ENCODE data around the gene PTPRG. TPM values are rescaled to one million over a fixed set of nuclear protein-coding genes. Genes with fewer than 3 reads are reported as not detected.

PTPRG gene
- total and polyA plus RNA-seq, 2 of the 13 experiments (the other 11 are each of a cell fraction or from before 2014, with no cell fraction given): 8.0 to 25.3 TPM

DNA sequence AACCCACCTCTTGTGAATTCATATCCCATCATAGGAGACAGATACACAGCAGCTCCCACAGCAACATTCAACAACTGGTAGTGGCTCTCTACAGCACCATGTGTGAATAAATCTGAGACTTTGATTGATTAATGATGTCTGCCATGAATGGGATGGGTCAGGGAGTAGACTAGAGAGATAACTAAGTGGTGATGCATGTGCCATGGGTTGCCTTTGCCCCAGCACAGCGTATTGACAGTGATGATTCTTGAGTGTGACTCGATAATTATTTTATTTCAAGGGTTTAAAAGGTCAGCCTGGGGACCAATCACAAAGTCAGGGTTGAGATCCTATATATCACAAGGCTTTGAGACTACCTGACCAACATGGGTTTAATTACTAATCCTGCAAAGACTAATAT is 295.9 kb downstream of the PTPRG start (continued):
- TF ChIP-seq ZNF318 (CRISPR knock-in tag; IDR thresholded peaks at IDR 0.05): no peak

DNA sequence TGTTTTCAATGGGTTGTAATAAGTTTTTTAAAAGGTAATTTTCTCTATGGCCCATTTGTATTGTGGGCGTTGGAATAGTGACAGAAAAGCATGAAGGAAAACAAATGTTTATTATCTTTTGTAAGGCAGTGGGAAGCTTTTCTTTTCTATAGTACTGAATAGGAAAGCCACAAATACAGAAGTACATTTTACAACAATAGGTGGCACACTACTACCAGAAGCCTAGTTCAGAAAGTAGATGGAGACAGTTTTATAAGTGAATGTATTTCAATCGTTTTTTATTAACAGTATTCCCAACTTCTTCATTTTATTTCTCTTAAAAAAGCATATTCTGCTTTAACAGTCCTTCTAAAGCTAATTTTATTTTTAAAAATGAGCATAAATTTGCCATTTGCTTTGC is 296.7 kb downstream of the PTPRG start:
- Histone ChIP-seq H3K27me3 (ENCODE audit: control insufficient read depth in 1 of 2, insufficient read depth in 2 of 2, low read length in 2 of 2) (no peaks in the 10 kb centered on the region), H3K9ac (ENCODE audit: insufficient read depth, low read depth, low read length) (no peak overlapping the region), H3K4me3 (replicated peaks in 1 of 3; ENCODE audit: insufficient read depth in 1 of 3, low read depth in 2 of 3, low read length in 3 of 3) (no peak overlapping the region), H3K27ac (ENCODE audit: extremely low read length, insufficient read depth, low read length) (no peak overlapping the region), H3K79me2 (ENCODE audit: insufficient read depth, low read length) (no peaks in the 10 kb centered on the region), H3K4me1 (ENCODE audit: insufficient read depth, low read length) (peaks cover 10% of the 10 kb centered on the region), H3K9me3 (ENCODE audit: low read length) (peaks cover 7% of the 10 kb centered on the region; the same call in 1 of the 2 replicates), H4K20me1 (ENCODE audit: insufficient read depth, low read length) (no peaks in the 10 kb centered on the region), H3K4me2 (ENCODE audit: low read depth, low read length) (no peak overlapping the region), H2AFZ (ENCODE audit: low read length) (no peak overlapping the region), H3K36me3 (replicated peaks in 1 of 2; ENCODE audit: control insufficient read depth in 1 of 2, insufficient read depth in 2 of 2, low read length in 2 of 2) (no peaks in the 10 kb centered on the region)
- ATAC-seq (no peak), DNase-seq (ENCODE audit: low spot score) (no peak), FAIRE-seq (peak; percentile 37)
- WGBS (ENCODE audit: low lambda C conversion rate): 37% methylated on average over 2 of the region's 2 CpGs
- in situ Hi-C loops (cut with HindIII; ENCODE audit: extremely low pct_ligation_motif_present, low pct_unique_long_range_greater_than_20kb): loop anchor here (25.0 kb wide), 1 partner anchor 329 kb away; no protein-coding TSS in a partner anchor
- intact Hi-C loops (cut with micrococcal nuclease; ENCODE audit: unreplicated experiment): loop anchor here (5.0 kb wide), 1 partner anchor 329 kb away; no protein-coding TSS in a partner anchor
- ChIA-PET CTCF (ENCODE audit: low intra/inter-chr PET ratio, low total read pairs) (no interaction called here), POLR2A (no interaction called here)
- TF ChIP-seq ZNF784 (CRISPR knock-in tag; IDR thresholded peaks at IDR 0.05; ENCODE audit: borderline replicate concordance): no peak
- TF ChIP-seq KAT7 (CRISPR knock-in tag; IDR thresholded peaks at IDR 0.05; ENCODE audit: borderline replicate concordance): no peak
- TF ChIP-seq CTCF (CRISPR knock-in tag; IDR thresholded peaks at IDR 0.05): peak; percentile 43; the same call in 1 of the 2 replicates
- peak; percentile 54 for TF ChIP-seq STAG1 (CRISPR knock-in tag; IDR thresholded peaks at IDR 0.05)
- no TSS peak for BruUV-seq (replicated peaks)

Measured in HepG2 (cell line).